Panc1 (cell line): ENCODE data around the gene NLGN2.

ENCODE experiments used
- POLR2AphosphoS5 ChIP-seq: IDR thresholded peaks from 2 replicates; pipeline ENCODE4 v1.6.1; 2012; ENCODE audit warnings: mild to moderate bottlenecking, low read depth, low read length, moderate library complexity
- REST ChIP-seq, 2 experiments: IDR thresholded peaks; 2 replicates each; pipeline ENCODE4 v1.6.1; 2011 to 2012; ENCODE audit warnings: low read depth in 2 of 2, control low read depth in 1 of 2, low read length in 1 of 2, mild to moderate bottlenecking in 1 of 2, moderate library complexity in 1 of 2; ENCODE audit not compliant: insufficient read depth in 1 of 2
- TF ChIP-seq, protein P1 (sequence below): fragments of 450-650 bp; IDR thresholded peaks from 2 replicates; pipeline ENCODE4 v1.5.1; 2017; ENCODE audit warnings: mild to moderate bottlenecking

GRCh38 chr17:7380855-7381683 lies 26.6 kb upstream of the NLGN2 start, which contains the start of gene TNK1:
- TF ChIP-seq, protein P1, sequence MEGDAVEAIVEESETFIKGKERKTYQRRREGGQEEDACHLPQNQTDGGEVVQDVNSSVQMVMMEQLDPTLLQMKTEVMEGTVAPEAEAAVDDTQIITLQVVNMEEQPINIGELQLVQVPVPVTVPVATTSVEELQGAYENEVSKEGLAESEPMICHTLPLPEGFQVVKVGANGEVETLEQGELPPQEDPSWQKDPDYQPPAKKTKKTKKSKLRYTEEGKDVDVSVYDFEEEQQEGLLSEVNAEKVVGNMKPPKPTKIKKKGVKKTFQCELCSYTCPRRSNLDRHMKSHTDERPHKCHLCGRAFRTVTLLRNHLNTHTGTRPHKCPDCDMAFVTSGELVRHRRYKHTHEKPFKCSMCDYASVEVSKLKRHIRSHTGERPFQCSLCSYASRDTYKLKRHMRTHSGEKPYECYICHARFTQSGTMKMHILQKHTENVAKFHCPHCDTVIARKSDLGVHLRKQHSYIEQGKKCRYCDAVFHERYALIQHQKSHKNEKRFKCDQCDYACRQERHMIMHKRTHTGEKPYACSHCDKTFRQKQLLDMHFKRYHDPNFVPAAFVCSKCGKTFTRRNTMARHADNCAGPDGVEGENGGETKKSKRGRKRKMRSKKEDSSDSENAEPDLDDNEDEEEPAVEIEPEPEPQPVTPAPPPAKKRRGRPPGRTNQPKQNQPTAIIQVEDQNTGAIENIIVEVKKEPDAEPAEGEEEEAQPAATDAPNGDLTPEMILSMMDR: no peak
- TF ChIP-seq POLR2AphosphoS5 (no peak), REST (IDR thresholded peaks at IDR 0.05; ENCODE audit: insufficient read depth in 1 of 2, low read depth in 2 of 2, low read length in 1 of 2) (no peak)
